Fibroblast of the aortic adventitia (primary cell): ENCODE results near the gene MREG. TPM values are rescaled to one million over a fixed set of nuclear protein-coding genes. Genes with fewer than 3 reads are reported as not detected.

ENCODE experiments used
- DNase-seq: peaks from one replicate; pipeline ENCODE4 v3.0.0-alpha.2; 2010; ENCODE audit warnings: low read depth
- H3K4me3 ChIP-seq: 2 replicates; pipeline ENCODE4 v1.5.1; 2011; ENCODE audit warnings: low read depth, mild to moderate bottlenecking, control low read depth, low read length, moderate library complexity
- CTCF ChIP-seq: IDR thresholded peaks from 2 replicates; pipeline ENCODE4 v1.5.1; 2011; ENCODE audit warnings: mild to moderate bottlenecking, low read length, control low read depth, inconsistent platforms; ENCODE audit not compliant: insufficient read depth
- total RNA-seq: library from RNA; depleted of rRNA; stranded (reverse); fragments of >200 nt; gene quantifications from 2 replicates; pipeline ENCODE4 v1.2.3, GENCODE V29; 2012; ENCODE audit warnings: low replicate concordance

The MREG gene, protein sequence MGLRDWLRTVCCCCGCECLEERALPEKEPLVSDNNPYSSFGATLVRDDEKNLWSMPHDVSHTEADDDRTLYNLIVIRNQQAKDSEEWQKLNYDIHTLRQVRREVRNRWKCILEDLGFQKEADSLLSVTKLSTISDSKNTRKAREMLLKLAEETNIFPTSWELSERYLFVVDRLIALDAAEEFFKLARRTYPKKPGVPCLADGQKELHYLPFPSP
- 2.2 and 2.8 TPM in 2 replicates for total RNA-seq

GRCh38 chr2:216013080-216013909 lies at the start of gene MREG:
TSS of gene MREG (minus strand) at chr2:216013551. CDS start at chr2:216013327, 224 bp downstream.
- peak; percentile 68 for DNase-seq
- H3K4me3 ChIP-seq = peak within 1 kb of the TSS; percentile 69
- TF ChIP-seq CTCF = peak; percentile 84

DNA sequence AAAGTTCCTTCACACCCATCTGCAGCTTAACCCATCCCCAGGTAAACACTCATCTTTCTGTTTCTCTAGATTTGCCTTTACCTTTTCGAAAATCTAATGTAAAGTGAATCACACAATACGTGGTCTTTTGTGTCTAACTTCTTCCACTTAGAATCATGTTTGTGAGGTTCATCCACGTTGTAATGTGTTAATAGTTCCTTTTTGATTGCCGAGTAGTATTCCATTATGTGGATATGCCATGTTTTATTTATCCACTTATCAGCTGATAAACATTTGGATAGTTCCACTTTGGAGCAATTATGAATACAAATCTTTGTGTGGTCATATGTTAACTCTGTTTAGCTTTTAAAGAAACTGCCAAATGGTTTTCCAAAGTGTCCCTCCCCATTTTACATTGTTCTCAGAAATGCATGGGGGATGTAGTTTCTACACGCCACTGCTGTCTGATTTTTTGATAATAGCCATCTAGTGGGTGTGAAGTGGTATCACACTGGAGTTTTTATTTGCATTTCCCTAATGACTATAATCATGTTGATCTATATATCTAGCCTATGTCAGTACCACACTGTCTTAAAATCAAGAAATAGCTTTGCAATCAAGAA lies 46.0 kb upstream of the MREG start:
- peak; percentile 25 for TF ChIP-seq CTCF
- no peak for DNase-seq
- H3K4me3 ChIP-seq = no peak overlapping the region

- no peak for DNase-seq
- no peak overlapping the region for H3K4me3 ChIP-seq
- no peak for TF ChIP-seq CTCF
These were observed 44.4 kb upstream of the MREG start for GRCh38 chr2:216057688-216058193.

DNA sequence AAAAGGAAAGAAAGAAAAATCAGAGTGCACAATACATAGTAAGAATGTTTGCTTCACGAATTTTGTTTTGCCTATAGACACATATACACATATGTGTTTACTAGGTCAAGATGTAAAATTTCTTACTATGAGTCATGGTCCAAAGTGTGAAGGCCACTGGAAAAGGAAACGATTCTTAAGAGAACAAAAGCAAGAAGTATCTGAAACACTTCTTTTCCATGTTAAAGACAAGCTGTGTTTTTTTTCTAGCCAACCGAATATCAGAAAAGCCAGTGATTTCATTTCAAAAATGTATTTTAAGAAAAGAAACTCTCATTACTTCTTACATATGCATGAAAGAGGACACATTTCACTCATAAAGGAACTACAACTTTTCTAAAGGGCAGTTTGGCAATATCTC lies 43.4 kb upstream of the MREG start:
- TF ChIP-seq CTCF = no peak
- no peak for DNase-seq
- H3K4me3 ChIP-seq = no peak overlapping the region

GRCh38 chr2:216055680-216056079 lies 42.3 kb upstream of the MREG start:
- TF ChIP-seq CTCF = no peak
- no peak for DNase-seq
- H3K4me3 ChIP-seq = no peak overlapping the region

- no peak overlapping the region for H3K4me3 ChIP-seq
- no peak for TF ChIP-seq CTCF
- no peak for DNase-seq
These were observed 39.1 kb upstream of the MREG start for GRCh38 chr2:216052420-216052819.
